Astrocyte of the cerebellum (primary cell): ENCODE data around the gene PHOSPHO2.
A peak's percentile ranks its signal among the peaks of the same experiment; 100 is the strongest.

Experiments
- DNase-seq: peaks from one replicate; pipeline ENCODE4 v3.0.0-alpha.2; 2011; ENCODE audit warnings: low read depth
- H3K4me3 ChIP-seq: 2 replicates; pipeline ENCODE4 v1.5.1; 2011; ENCODE audit warnings: mild to moderate bottlenecking, low read depth, low read length, moderate library complexity
- in situ Hi-C: cut with HindIII; loops from 2 replicates; pipeline ENCODE4 v1.10.0; 2017; ENCODE audit warnings: low sequenced_read_pairs
- TF ChIP-seq, protein P1 (sequence below): IDR thresholded peaks from 2 replicates; pipeline ENCODE4 v1.5.1; 2012; ENCODE audit warnings: low read length, low read depth, moderate library complexity, mild to moderate bottlenecking; ENCODE audit errors: missing control alignments

Gene PHOSPHO2

DNA sequence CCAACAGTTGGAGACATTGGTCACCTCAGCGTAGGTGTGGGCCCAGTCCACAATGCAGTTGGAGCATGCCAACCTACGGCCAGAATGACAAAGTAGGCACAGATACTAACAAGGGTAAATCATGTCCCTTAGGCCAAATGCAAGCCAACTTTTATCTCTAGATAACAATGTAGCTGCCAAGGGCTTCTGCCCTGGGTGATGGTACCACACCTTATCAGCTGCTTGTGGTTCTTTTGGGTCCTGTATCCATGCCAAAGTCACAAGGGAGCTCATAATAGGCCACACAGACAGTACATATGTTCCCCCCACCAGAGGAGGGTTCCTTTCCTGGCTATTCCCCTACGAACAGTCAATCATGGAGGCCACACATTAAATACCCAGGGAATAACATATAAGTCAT is 19.1 kb downstream of the PHOSPHO2 start:
- no peak overlapping the region for H3K4me3 ChIP-seq
- in situ Hi-C loops = no loop called here
- DNase-seq = no peak
- TF ChIP-seq, protein P1, sequence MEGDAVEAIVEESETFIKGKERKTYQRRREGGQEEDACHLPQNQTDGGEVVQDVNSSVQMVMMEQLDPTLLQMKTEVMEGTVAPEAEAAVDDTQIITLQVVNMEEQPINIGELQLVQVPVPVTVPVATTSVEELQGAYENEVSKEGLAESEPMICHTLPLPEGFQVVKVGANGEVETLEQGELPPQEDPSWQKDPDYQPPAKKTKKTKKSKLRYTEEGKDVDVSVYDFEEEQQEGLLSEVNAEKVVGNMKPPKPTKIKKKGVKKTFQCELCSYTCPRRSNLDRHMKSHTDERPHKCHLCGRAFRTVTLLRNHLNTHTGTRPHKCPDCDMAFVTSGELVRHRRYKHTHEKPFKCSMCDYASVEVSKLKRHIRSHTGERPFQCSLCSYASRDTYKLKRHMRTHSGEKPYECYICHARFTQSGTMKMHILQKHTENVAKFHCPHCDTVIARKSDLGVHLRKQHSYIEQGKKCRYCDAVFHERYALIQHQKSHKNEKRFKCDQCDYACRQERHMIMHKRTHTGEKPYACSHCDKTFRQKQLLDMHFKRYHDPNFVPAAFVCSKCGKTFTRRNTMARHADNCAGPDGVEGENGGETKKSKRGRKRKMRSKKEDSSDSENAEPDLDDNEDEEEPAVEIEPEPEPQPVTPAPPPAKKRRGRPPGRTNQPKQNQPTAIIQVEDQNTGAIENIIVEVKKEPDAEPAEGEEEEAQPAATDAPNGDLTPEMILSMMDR = no peak

DNA sequence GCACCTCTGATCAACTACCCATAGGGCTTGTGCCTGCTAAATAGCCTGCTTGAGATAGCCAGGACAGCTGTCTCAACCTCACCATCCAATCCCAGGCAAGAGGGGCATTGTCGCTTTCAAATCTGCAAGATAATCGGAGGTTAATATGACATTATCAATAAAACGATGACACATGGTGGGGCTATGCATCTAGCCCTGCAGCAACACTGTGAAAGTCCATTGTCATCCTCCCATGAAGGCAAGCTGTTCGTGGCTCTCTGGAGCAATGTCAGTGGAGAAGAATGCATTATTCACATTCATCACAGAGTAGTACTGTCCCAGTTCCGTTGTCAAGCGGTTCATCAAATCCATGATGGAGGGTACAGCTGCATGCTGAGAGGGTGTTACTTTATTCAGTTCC is 20.4 kb downstream of the PHOSPHO2 start:
- DNase-seq = no peak
- in situ Hi-C loops = no loop called here
- no peak overlapping the region for H3K4me3 ChIP-seq
- TF ChIP-seq, protein P1 = no peak

DNA sequence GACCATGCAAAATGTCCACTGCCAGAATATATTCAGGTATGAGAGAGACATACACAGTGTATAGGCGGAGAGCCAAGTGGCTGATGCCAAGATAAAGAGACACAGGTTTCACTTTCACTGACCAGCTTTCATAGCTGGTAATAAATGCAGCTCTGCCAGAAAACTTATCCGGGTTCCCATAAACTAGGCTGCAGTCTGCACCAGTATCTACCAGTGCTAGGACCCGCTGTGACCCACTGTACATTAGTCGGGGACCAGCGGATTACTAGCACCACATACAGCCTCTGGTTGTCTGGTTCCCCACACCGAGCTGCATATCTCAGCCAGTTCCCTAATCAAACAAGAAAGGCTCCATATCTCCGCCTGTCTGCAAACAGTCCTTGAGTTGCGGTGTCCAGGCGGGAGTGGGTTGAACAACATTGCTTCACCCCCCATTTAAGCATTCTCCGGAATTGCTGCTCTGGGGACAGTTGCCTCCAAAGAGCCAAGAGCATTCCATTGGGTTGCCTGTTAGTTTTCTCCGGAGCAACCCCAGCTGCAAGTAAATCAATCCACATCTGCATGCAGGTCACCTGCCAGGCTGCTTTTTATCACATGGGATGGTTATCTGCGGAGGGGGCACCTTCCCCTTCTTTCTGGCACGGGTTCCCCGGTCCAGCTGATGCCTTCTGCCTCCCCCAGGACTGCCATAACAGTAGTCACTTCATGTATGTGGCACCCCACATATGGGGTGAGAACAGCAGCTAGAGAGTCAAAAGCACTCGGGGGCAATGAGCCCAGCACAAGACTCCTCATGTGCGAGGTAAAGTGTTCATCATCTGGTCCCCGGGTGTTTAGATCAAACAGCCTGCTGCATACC is 21.3 kb downstream of the PHOSPHO2 start:
- DNase-seq = peak; percentile 38
- TF ChIP-seq, protein P1 = no peak
- in situ Hi-C loops = no loop called here
- H3K4me3 ChIP-seq = no peak overlapping the region

DNA sequence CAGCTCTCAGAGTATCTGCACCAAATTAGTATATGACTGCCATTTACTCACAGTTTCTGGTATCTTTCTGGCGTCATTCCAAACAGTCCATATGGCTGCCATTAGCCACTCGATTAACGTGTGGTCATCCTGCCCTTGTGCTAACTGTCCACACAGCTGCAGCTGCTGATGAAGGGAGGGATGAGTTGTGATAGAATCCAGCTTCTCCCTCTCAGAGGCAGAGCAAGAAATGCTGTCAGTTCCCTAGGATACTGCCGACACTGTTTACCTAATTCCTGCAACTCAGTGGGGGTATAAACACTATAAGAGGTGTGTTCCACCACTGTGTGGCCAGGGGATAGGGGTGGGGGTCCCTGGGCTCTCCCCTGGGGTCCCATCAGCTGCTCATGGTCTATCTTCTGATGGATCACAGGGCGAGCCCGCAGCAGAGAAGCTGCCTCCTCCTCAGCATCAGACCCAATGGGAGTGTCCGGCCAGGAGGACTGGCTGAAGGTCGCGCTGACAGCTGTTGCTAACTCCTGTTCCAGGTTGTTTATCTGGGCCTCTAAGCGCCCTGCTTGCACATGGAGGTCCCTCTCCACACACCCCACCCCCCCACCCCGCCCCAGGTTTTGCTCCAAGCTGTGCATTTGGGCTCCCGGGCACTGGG is 22.1 kb downstream of the PHOSPHO2 start:
- no peak for DNase-seq
- H3K4me3 ChIP-seq = no peak overlapping the region
- TF ChIP-seq, protein P1 = no peak
- in situ Hi-C loops = no loop called here

DNA sequence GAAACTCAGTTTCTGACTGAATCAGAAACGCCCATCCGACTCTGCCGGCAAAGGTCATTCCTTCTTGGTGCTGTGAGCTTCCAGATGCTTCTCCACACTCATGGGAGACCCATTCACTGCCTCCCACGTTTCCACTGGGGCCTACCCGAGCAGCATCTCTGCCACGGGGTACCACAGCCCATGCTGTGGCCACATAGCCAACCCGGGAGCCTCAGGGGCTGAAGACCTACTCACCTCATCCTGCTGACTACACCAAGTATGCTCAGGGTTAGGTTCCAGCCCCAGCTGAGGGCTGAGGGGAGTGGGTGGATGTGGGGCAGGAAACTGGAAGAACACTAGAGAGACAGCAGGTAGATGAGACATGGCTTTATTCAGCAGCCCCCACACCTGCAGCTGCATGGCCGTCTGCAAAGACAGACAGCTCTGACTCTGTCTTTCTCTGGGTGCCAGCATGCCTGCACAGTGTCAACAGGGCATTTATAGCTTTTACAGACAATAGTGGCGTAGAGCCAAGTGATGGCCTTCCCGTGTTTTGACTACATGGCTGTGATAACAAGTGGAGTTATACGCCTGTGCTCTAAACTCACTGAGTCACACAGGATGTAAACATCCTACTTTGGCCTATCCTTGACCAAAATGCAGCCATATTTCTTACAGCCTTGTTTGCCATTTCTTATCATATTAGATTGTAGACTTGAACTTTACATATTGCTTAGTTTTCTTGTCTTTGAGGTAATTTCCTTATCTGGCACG is 22.8 kb downstream of the PHOSPHO2 start:
- in situ Hi-C loops = no loop called here
- no peak overlapping the region for H3K4me3 ChIP-seq
- DNase-seq = no peak
- TF ChIP-seq, protein P1 = no peak

DNA sequence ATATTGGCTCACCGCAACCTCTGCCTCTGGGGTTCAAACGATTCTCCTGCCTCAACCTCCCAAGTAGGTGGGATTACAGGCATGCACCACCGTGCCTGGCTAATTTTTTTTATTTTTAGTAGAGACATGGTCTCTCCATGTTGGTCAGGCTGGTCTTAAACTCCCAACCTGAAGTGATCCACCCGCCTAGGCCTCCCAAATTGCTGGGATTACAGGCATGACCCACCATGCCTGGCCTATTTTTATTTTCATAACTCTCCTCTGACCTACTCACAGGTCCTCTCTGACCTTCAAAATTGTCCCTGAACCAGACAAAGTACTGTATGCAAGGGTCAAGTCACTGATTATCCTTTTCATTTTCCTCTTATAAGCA is 23.4 kb downstream of the PHOSPHO2 start:
- no peak for DNase-seq
- H3K4me3 ChIP-seq = no peak overlapping the region
- TF ChIP-seq, protein P1 = no peak
- in situ Hi-C loops = no loop called here
